Epidermal melanocyte (primary cell): ENCODE results near the gene TSACC.
A peak's percentile ranks its signal among the peaks of the same experiment; 100 is the strongest.
"Not testable (repeated sequence)": the region's sequence is repeated elsewhere in the genome, so short reads cannot be mapped to it uniquely, and the experiment has no call there.

Experiments
- DNase-seq: peaks from one replicate; pipeline ENCODE4 v3.0.0; 2011; ENCODE audit warnings: low spot score; ENCODE audit not compliant: insufficient read length

Gene TSACC

GRCh38 chr1:156338180-156338976 lies at the start of gene TSACC, which contains the start of gene CCT3:
TSS of gene TSACC (plus strand) at chr1:156338526. CDS start at chr1:156339758, 1,232 bp downstream.
TSS of gene CCT3 (minus strand) at chr1:156338292. CDS start at chr1:156338184, 108 bp downstream.
- peak; percentile 97 for DNase-seq

- DNase-seq, result no peak
Measured at GRCh38 chr1:156289857-156290256, 48.5 kb upstream of the TSACC start.

GRCh38 chr1:156291226-156292061 lies 46.9 kb upstream of the TSACC start:
- peak; percentile 42 for DNase-seq

GRCh38 chr1:156293098-156293434 lies 45.3 kb upstream of the TSACC start:
- no peak for DNase-seq

- DNase-seq, result no peak
Measured at GRCh38 chr1:156293895-156294294, 44.4 kb upstream of the TSACC start.

GRCh38 chr1:156295391-156295947 lies 42.9 kb upstream of the TSACC start, which contains the start of gene GLMP:
TSS of gene GLMP (minus strand) at chr1:156295679. CDS start at chr1:156295645, 34 bp downstream.
- DNase-seq, result peak; percentile 83

- DNase-seq, result no peak
Measured at GRCh38 chr1:156298852-156299357, 39.4 kb upstream of the TSACC start, which contains the start of gene VHLL. TSS of gene VHLL (minus strand) at chr1:156299307. CDS start at chr1:156299189, 118 bp downstream.

- DNase-seq, result no peak
Measured at GRCh38 chr1:156303241-156303640, 35.1 kb upstream of the TSACC start.

GRCh38 chr1:156305215-156305614 lies 33.1 kb upstream of the TSACC start:
- no peak for DNase-seq

- DNase-seq, result no peak
Measured at GRCh38 chr1:156308078-156308477, 30.2 kb upstream of the TSACC start.

- DNase-seq, result no peak
Measured at GRCh38 chr1:156310962-156311361, 27.4 kb upstream of the TSACC start.

GRCh38 chr1:156316909-156317308 lies 21.4 kb upstream of the TSACC start:
- DNase-seq, result no peak

GRCh38 chr1:156319664-156320063 lies 18.7 kb upstream of the TSACC start:
- peak; percentile 43 for DNase-seq

- DNase-seq, result no peak
Measured at GRCh38 chr1:156320560-156320959, 17.8 kb upstream of the TSACC start.

- not testable (repeated sequence) for DNase-seq
Measured at GRCh38 chr1:156323179-156323578, 15.1 kb upstream of the TSACC start.

- no peak for DNase-seq
Measured at GRCh38 chr1:156336242-156336641, 2.1 kb upstream of the TSACC start.

- no peak for DNase-seq
Measured at GRCh38 chr1:156337052-156337887, 1.1 kb upstream of the TSACC start.

GRCh38 chr1:156337888-156338179 lies 492 bp upstream of the TSACC start:
- DNase-seq, result no peak

- DNase-seq, result no peak
Measured at GRCh38 chr1:156342166-156342955, 4.0 kb downstream of the TSACC start.

- DNase-seq, result no peak
Measured at GRCh38 chr1:156344409-156344808, 6.1 kb downstream of the TSACC start.
